GM13976 (cell line): Measurements from ENCODE around the gene PPM1N.

ENCODE experiments used
- DNase-seq: peaks from one replicate; pipeline ENCODE4 v3.0.0; 2012; ENCODE audit warnings: low spot score
- in situ Hi-C: fragments of 300-500 bp; cut with MboI; formaldehyde crosslinking; loops from one replicate; pipeline ENCODE4 v1.12.0; 2022; ENCODE audit warnings: low sequenced_read_pairs, mixed read lengths, inconsistent platforms; ENCODE audit not compliant: unreplicated experiment
- TF ChIP-seq, protein P1 (sequence below): IDR thresholded peaks from 2 replicates; pipeline ENCODE4 v1.5.1; 2012; ENCODE audit warnings: borderline replicate concordance, mild to moderate bottlenecking; ENCODE audit not compliant: insufficient read depth; ENCODE audit errors: extremely low read depth, missing control alignments, control extremely low read depth

PPM1N gene, protein sequence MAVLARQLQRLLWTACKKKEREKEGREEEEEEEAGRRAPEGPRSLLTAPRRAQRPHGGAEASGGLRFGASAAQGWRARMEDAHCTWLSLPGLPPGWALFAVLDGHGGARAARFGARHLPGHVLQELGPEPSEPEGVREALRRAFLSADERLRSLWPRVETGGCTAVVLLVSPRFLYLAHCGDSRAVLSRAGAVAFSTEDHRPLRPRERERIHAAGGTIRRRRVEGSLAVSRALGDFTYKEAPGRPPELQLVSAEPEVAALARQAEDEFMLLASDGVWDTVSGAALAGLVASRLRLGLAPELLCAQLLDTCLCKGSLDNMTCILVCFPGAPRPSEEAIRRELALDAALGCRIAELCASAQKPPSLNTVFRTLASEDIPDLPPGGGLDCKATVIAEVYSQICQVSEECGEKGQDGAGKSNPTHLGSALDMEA

DNA sequence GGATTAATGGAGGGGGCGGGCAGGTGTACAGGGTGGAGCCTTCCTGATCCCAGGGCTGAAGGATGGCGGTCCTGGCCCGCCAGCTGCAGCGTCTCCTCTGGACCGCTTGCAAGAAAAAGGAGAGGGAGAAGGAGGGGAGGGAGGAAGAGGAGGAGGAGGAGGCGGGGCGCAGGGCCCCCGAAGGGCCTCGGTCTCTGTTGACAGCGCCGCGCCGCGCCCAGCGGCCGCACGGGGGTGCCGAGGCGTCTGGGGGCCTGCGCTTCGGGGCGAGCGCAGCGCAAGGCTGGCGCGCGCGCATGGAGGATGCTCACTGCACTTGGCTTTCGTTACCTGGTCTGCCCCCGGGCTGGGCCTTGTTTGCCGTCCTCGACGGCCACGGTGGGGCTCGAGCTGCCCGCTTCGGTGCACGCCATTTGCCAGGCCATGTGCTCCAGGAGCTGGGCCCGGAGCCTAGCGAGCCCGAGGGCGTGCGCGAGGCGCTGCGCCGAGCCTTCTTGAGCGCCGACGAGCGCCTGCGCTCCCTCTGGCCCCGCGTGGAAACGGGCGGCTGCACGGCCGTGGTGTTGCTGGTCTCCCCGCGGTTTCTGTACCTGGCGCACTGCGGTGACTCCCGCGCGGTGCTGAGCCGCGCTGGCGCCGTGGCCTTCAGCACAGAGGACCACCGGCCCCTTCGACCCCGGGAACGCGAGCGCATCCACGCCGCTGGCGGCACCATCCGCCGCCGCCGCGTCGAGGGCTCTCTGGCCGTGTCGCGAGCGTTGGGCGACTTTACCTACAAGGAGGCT lies at the start of gene PPM1N:
TSS of gene PPM1N (plus strand) at position 33 of the 785 bp plus-strand sequence. CDS start at position 63, 30 bp downstream.
- peak; percentile 68 for DNase-seq
- TF ChIP-seq, protein P1, sequence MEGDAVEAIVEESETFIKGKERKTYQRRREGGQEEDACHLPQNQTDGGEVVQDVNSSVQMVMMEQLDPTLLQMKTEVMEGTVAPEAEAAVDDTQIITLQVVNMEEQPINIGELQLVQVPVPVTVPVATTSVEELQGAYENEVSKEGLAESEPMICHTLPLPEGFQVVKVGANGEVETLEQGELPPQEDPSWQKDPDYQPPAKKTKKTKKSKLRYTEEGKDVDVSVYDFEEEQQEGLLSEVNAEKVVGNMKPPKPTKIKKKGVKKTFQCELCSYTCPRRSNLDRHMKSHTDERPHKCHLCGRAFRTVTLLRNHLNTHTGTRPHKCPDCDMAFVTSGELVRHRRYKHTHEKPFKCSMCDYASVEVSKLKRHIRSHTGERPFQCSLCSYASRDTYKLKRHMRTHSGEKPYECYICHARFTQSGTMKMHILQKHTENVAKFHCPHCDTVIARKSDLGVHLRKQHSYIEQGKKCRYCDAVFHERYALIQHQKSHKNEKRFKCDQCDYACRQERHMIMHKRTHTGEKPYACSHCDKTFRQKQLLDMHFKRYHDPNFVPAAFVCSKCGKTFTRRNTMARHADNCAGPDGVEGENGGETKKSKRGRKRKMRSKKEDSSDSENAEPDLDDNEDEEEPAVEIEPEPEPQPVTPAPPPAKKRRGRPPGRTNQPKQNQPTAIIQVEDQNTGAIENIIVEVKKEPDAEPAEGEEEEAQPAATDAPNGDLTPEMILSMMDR, result peak; percentile 17
- in situ Hi-C loops, result no loop called here

DNA sequence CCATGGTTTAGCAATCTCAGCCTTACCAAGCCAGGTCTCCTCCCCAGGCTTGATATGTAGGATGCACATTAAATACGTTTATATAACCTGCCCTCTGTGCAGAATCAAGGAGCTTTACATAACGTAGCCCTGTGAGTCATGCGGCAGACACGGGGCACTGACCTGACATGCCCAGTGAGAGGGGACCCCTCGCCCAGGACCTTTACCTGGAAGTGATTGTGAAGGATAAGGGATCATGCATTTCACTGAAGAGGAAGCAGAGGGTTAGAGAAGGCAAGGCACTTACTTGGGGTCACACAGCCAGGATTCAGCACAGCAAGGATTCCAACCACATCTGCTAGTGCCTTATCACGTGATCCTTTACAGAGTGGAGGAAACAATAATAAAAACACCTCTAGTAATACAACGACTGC lies 49.4 kb upstream of the PPM1N start:
- DNase-seq, result no peak
- TF ChIP-seq, protein P1, result no peak
- in situ Hi-C loops, result no loop called here

DNA sequence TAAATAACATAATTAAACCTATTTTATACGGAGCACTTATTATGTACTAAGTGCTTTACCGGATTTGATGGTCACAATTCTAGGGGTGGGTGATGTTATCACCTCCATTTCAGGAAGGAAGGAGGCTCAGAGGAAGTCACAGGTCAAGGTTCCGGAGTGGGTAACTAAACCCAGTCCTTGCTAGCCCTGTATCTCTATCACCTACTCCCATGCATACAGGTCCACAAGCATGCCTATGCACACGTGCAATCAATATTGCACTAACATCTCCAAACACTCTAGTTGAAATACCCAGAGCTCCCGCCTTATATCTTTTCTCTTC lies 48.3 kb upstream of the PPM1N start:
- in situ Hi-C loops, result no loop called here
- TF ChIP-seq, protein P1, result no peak

DNA sequence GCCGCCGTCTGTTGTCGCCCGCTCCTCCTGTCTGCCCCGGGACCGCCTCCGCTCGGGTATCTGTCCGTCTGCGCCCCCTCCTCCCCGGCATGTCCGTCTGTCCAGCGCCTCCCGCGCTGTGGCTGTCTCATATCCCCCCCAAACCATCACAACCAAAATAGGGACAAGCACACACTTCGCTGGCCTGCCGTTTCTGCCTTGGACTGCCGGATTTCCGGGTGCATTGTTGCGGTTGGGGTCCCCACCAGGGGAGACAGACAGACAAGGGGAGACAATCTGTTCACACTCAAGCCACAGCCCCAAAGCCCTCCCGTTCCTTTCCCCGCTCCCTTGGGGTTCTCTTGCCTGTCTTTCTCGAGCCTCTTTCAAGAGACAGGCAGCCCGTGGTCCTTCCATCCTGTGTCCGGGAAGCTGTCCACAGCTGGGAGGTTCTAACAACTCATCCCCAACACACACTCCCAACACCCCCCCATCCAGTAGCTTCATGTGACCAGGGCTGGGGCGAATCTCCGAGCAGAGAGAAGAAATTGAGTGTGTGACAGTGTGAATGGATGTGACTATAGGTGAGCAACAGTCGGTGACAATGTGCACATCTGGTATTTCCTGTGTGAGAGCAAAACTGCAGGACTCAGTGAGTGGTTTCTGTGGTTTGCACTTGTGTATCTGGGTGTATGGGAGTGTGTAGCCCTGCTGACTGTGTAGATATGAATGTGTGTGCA lies 47.0 kb upstream of the PPM1N start:
- in situ Hi-C loops, result no loop called here
- TF ChIP-seq, protein P1, result peak; percentile 1
- DNase-seq, result no peak

More for the DNA sequence above, 48.3 kb upstream of the PPM1N start:
- DNase-seq, result no peak

DNA sequence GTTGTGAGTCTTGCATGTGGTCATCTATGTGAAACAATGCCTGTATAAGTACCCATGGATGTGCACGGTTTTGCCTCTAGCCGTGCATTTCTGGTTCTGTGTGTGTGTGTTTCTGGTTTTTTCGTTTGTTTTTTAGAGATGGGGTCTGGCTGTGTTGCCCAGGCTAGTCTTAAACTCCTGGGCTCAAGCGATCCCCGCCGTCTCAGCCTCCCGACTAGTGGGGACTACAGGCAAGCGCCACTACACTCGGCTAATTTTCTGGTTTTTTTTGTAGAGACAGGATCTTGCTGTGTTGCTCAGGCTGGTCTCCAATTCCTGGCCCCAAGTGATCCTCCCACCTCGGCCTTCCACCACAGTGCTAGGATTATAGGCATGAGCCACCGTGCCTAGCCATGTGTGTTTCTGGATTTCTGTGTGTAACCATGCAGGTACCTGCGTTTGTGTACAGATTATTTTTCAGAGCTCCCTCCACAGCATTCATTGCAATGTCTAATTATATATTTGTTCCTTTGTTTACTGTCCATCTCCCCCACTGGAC lies 46.3 kb upstream of the PPM1N start:
- DNase-seq, result no peak
- TF ChIP-seq, protein P1, result no peak
- in situ Hi-C loops, result no loop called here
